Measurements from ENCODE around the gene POLR2L.

POLR2L gene

GRCh38 chr11:796565-797295, 45.6 kb downstream of the POLR2L start:
- Mint-ChIP-seq H3K4me1 (peaks cover 17% of the 10 kb centered on the region), H3K27me3 (no peaks in the 10 kb centered on the region), H3K36me3 (peaks cover 26% of the 10 kb centered on the region), H3K9me3 (no peaks in the 10 kb centered on the region), H3K4me3 (peak overlapping the region; percentile 88), H3K27ac (peak overlapping the region; percentile 87)
- ATAC-seq, result no peak

GRCh38 chr11:795634-796564, 46.4 kb downstream of the POLR2L start:
- Mint-ChIP-seq H3K27ac (peak overlapping the region; percentile 87), H3K4me3 (peak overlapping the region; percentile 88), H3K9me3 (no peaks in the 10 kb centered on the region), H3K36me3 (peaks cover 26% of the 10 kb centered on the region), H3K27me3 (peaks cover 3% of the 10 kb centered on the region), H3K4me1 (peaks cover 17% of the 10 kb centered on the region)
- peak; percentile 62 for ATAC-seq

GRCh38 chr11:794766-795633, 47.3 kb downstream of the POLR2L start:
- Mint-ChIP-seq H3K4me1 (peaks cover 17% of the 10 kb centered on the region), H3K27me3 (peaks cover 10% of the 10 kb centered on the region), H3K9me3 (no peaks in the 10 kb centered on the region), H3K27ac (no peak overlapping the region), H3K4me3 (peak overlapping the region; percentile 88), H3K36me3 (peaks cover 32% of the 10 kb centered on the region)
- no peak for ATAC-seq

GRCh38 chr11:794013-794765, 48.1 kb downstream of the POLR2L start:
- Mint-ChIP-seq H3K27me3 (peaks cover 11% of the 10 kb centered on the region), H3K27ac (no peak overlapping the region), H3K4me1 (peaks cover 22% of the 10 kb centered on the region), H3K4me3 (peak overlapping the region; percentile 5), H3K9me3 (no peaks in the 10 kb centered on the region), H3K36me3 (peaks cover 32% of the 10 kb centered on the region)
- no peak for ATAC-seq

- ATAC-seq, result no peak
- Mint-ChIP-seq H3K27me3 (peaks cover 17% of the 10 kb centered on the region), H3K27ac (no peak overlapping the region), H3K36me3 (peaks cover 32% of the 10 kb centered on the region), H3K4me3 (no peak overlapping the region), H3K9me3 (no peaks in the 10 kb centered on the region), H3K4me1 (peaks cover 22% of the 10 kb centered on the region)
Observed at GRCh38 chr11:793556-793955, 48.8 kb downstream of the POLR2L start.

- Mint-ChIP-seq H3K9me3 (no peaks in the 10 kb centered on the region), H3K4me1 (peaks cover 25% of the 10 kb centered on the region), H3K36me3 (peaks cover 32% of the 10 kb centered on the region), H3K27me3 (peaks cover 24% of the 10 kb centered on the region), H3K27ac (no peak overlapping the region), H3K4me3 (peak overlapping the region; percentile 15)
- no peak for ATAC-seq
Observed at GRCh38 chr11:792873-793272, 49.5 kb downstream of the POLR2L start.

GRCh38 chr11:792535-792821, 49.9 kb downstream of the POLR2L start:
- Mint-ChIP-seq H3K4me3 (no peak overlapping the region), H3K27ac (no peak overlapping the region), H3K9me3 (no peaks in the 10 kb centered on the region), H3K27me3 (peaks cover 28% of the 10 kb centered on the region), H3K4me1 (peaks cover 28% of the 10 kb centered on the region), H3K36me3 (peaks cover 32% of the 10 kb centered on the region)
- no peak for ATAC-seq

- H3K4me3 Mint-ChIP-seq, result no peak overlapping the region
- peaks cover 29% of the 10 kb centered on the region for H3K27me3 Mint-ChIP-seq
- no peak overlapping the region for H3K27ac Mint-ChIP-seq
- ATAC-seq, result no peak
- no peaks in the 10 kb centered on the region for H3K9me3 Mint-ChIP-seq
- peaks cover 24% of the 10 kb centered on the region for H3K4me1 Mint-ChIP-seq
- H3K36me3 Mint-ChIP-seq, result peaks cover 32% of the 10 kb centered on the region
Observed at GRCh38 chr11:791658-792534, 50.4 kb downstream of the POLR2L start.

- peaks cover 29% of the 10 kb centered on the region for H3K27me3 Mint-ChIP-seq
- H3K36me3 Mint-ChIP-seq, result peaks cover 32% of the 10 kb centered on the region
- no peak overlapping the region for H3K27ac Mint-ChIP-seq
- peaks cover 14% of the 10 kb centered on the region for H3K4me1 Mint-ChIP-seq
- no peaks in the 10 kb centered on the region for H3K9me3 Mint-ChIP-seq
- H3K4me3 Mint-ChIP-seq, result no peak overlapping the region
- no peak for ATAC-seq
Observed at GRCh38 chr11:790721-791564, 51.4 kb downstream of the POLR2L start.

- Mint-ChIP-seq H3K4me3 (peak within 1 kb of the TSS; percentile 56), H3K27ac (no peak within 1 kb of the TSS)
Observed at GRCh38 chr11:789943-790342, 52.4 kb downstream of the POLR2L start, which contains the start of gene CEND1. Gene CEND1, minus strand, starts transcription at chr11:790090. Its CDS starts 1,514 bp downstream, at chr11:788576.

More at GRCh38 chr11:789943-790342, 52.4 kb downstream of the POLR2L start, which contains the start of gene CEND1:
- H3K4me1 Mint-ChIP-seq, result peaks cover 11% of the 10 kb centered on the region
- no peaks in the 10 kb centered on the region for H3K9me3 Mint-ChIP-seq
- peaks cover 29% of the 10 kb centered on the region for H3K27me3 Mint-ChIP-seq
- ATAC-seq, result peak; percentile 10
- H3K36me3 Mint-ChIP-seq, result peaks cover 32% of the 10 kb centered on the region
